ENCODE data around the gene C9orf57.
A peak's percentile ranks its signal among the peaks of the same experiment; 100 is the strongest.
"Not testable (repeated sequence)": the region's sequence is repeated elsewhere in the genome, so short reads cannot be mapped to it uniquely, and the experiment has no call there.

Gene C9orf57

GRCh38 chr9:72025906-72026305, 34.5 kb downstream of the C9orf57 start:
- no peak for DNase-seq (ENCODE audit: low read depth)
- H3K4me3 ChIP-seq (ENCODE audit: low read length): no peak overlapping the region
- no peak for TF ChIP-seq CTCF (conservative IDR thresholded peaks at IDR 0.05; ENCODE audit: low read depth, low read length)

GRCh38 chr9:72023596-72023995, 36.8 kb downstream of the C9orf57 start:
- H3K4me3 ChIP-seq (ENCODE audit: low read length): no peak overlapping the region
- no peak for TF ChIP-seq CTCF (conservative IDR thresholded peaks at IDR 0.05; ENCODE audit: low read depth, low read length)
- no peak for DNase-seq (ENCODE audit: low read depth)

DNA sequence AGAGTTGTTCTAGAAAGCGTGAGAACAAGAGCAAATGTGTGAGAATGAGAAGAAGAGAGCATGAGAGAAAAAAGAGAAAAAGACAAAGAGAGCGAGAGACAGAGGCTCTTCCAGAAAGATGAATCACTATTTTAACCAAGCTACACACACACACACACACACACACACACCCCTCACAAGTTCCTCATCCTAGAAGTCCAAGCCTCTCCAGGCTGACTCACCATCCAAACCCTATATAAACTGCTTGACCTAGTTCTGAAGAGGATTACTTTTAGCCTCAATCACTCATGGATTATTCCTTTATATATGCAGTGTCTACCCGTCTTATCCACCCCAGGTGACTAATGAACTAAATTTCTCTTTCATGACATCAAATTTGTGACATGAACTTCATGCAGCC, 37.6 kb downstream of the C9orf57 start:
- no peak for TF ChIP-seq CTCF (conservative IDR thresholded peaks at IDR 0.05; ENCODE audit: low read depth, low read length)
- no peak overlapping the region for H3K4me3 ChIP-seq (ENCODE audit: low read length)
- peak; percentile 54 for DNase-seq (ENCODE audit: low read depth)

GRCh38 chr9:72013292-72013760, 47.1 kb downstream of the C9orf57 start:
- DNase-seq (ENCODE audit: low read depth): no peak
- H3K4me3 ChIP-seq (ENCODE audit: low read length): no peak overlapping the region
- TF ChIP-seq CTCF (conservative IDR thresholded peaks at IDR 0.05; ENCODE audit: low read depth, low read length): no peak

DNA sequence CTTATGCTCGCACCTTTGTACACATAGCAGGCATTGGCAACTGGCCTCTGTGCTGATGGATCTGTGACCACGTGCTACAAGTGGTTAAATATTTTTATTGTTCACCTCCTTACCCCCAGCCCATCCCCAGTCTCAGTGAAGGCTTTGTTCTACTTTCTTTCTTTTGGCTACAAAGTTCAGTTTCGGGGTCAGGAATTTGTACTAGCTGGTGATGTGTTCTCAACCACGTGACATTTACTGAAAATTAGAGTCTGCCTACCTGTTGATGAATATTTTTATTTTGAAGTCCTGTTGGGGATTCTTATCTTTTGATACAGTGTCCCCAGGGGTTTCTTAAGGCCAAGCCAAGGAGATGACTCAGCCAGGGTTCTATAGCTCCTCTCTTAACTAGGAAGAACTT, 47.8 kb downstream of the C9orf57 start:
- no peak for TF ChIP-seq CTCF (conservative IDR thresholded peaks at IDR 0.05; ENCODE audit: low read depth, low read length)
- no peak overlapping the region for H3K4me3 ChIP-seq (ENCODE audit: low read length)
- DNase-seq (ENCODE audit: low read depth): no peak

DNA sequence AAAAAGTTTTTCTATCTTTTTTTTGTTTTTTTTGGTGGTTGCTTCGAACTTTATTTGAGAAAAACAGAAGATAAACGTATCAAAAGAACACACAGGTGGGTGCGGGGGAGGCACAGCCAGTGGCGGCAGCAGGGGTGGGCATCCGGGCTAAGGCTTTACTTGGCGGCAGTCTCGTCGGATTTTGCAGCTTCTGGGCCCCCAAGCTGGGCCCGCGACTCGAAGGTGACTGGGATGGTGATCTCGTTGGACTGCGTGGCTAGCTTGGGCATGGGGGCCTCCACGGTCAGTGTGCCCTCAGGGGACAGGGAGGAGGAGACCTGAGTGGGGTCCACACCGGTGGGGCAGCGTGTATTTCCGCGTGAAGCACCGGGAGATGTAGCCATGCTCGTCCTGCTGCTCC, 52.7 kb downstream of the C9orf57 start:
- DNase-seq (ENCODE audit: low read depth); H3K4me3 ChIP-seq (ENCODE audit: low read length): not testable (repeated sequence)

- no peak overlapping the region for H3K4me3 ChIP-seq (ENCODE audit: low read length)
- no peak for TF ChIP-seq CTCF (conservative IDR thresholded peaks at IDR 0.05; ENCODE audit: low read depth, low read length)
- DNase-seq (ENCODE audit: low read depth): no peak
Observed at GRCh38 chr9:72006501-72006900, 53.9 kb downstream of the C9orf57 start.

DNA sequence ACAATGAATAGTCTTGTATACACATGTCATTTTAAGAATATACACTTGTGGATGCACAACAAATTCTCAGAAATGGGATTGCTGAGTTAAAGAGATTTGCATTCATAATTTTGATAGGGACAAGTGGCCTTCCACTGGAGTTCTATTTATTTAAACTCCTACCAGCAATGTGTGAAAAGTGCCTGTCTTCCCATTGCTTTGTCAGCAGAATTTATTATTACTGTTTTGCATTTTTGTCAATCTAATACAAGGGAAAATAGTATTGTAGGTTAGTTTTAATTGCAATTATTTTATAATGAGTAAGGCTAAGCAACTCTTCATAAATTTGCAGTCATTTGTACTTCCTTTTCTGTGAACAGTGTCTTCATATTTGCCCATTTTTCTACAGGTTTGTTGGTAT, 55.0 kb downstream of the C9orf57 start:
- DNase-seq (ENCODE audit: low read depth): no peak
- TF ChIP-seq CTCF (conservative IDR thresholded peaks at IDR 0.05; ENCODE audit: low read depth, low read length): no peak
- no peak overlapping the region for H3K4me3 ChIP-seq (ENCODE audit: low read length)

Data from retinal pigment epithelial cell (primary cell).